Upper lobe of right lung (tissue), 1 donor: ENCODE measurements around the gene EIF5A. TPM values are rescaled to one million over a fixed set of nuclear protein-coding genes. Genes with fewer than 3 reads are reported as not detected.

Experiments
- ATAC-seq: fragments of 200-7000 bp; cut with Tn5 transposase; one replicate; pipeline ENCODE4 v1.9.1; 2020; ENCODE audit warnings: mild to moderate bottlenecking, moderate library complexity
- DNase-seq: peaks from one replicate; pipeline ENCODE4 v3.0.0-alpha.2; 2020
- H3K27ac ChIP-seq: fragments of 200-600 bp; one replicate; pipeline ENCODE4 v1.8.0; 2022
- H3K27me3 ChIP-seq: fragments of 200-600 bp; one replicate; pipeline ENCODE4 v1.8.0; 2022; ENCODE audit warnings: mild to moderate bottlenecking
- H3K36me3 ChIP-seq: fragments of 200-600 bp; one replicate; pipeline ENCODE4 v1.8.0; 2022
- H3K4me1 ChIP-seq: fragments of 200-600 bp; one replicate; pipeline ENCODE4 v1.8.0; 2022
- H3K4me3 ChIP-seq: fragments of 200-600 bp; one replicate; pipeline ENCODE4 v1.8.0; 2022; ENCODE audit warnings: mild to moderate bottlenecking
- H3K9me3 ChIP-seq: fragments of 200-600 bp; one replicate; pipeline ENCODE4 v1.8.0; 2022
- CTCF ChIP-seq: fragments of 200-600 bp; IDR thresholded peaks from one replicate; pipeline ENCODE4 v1.8.0; 2022; ENCODE audit warnings: antibody characterized with exemption
- intact Hi-C: fragments of 100-400 bp; cut with DNase I; formaldehyde crosslinking; loops from one replicate; pipeline ENCODE4 v1.11.0; 2022
- total RNA-seq: library from RNA; stranded (reverse); fragmentation: NEBNext Ultra II Directional; extraction: Animal tissue kit (Norgen Biotek cat#: 25700); gene quantifications from one replicate; pipeline ENCODE4 v1.2.1, GENCODE V29; 2021
- donor health status: DM: no; HTN: yes; CAD: no; lungs with severe emphysema.

The EIF5A gene
- total RNA-seq, 1 donor from 2014 or later, result 241 TPM

GRCh38 chr17:7290685-7291084 is 16.7 kb upstream of the EIF5A start:
- Histone ChIP-seq H3K4me3 (no peak overlapping the region), H3K4me1 (peaks cover 8% of the 10 kb centered on the region), H3K27ac (no peak overlapping the region), H3K27me3 (peaks cover 45% of the 10 kb centered on the region), H3K36me3 (no peaks in the 10 kb centered on the region), H3K9me3 (no peaks in the 10 kb centered on the region)
- DNase-seq (no peak), ATAC-seq (no peak)
- no peak for TF ChIP-seq CTCF
- intact Hi-C loops, result no loop called here

- Histone ChIP-seq H3K4me1 (peaks cover 20% of the 10 kb centered on the region), H3K4me3 (no peak overlapping the region), H3K9me3 (no peaks in the 10 kb centered on the region), H3K27me3 (peaks cover 47% of the 10 kb centered on the region), H3K36me3 (no peaks in the 10 kb centered on the region), H3K27ac (no peak overlapping the region)
- DNase-seq (no peak), ATAC-seq (no peak)
- no peak for TF ChIP-seq CTCF
- intact Hi-C loops, result no loop called here
Observed at GRCh38 chr17:7292194-7292593, 15.2 kb upstream of the EIF5A start.

- Histone ChIP-seq H3K27ac (no peak overlapping the region), H3K4me3 (no peak overlapping the region), H3K27me3 (peaks cover 41% of the 10 kb centered on the region), H3K36me3 (no peaks in the 10 kb centered on the region), H3K9me3 (no peaks in the 10 kb centered on the region), H3K4me1 (peaks cover 20% of the 10 kb centered on the region)
- DNase-seq, result no peak
- intact Hi-C loops, result no loop called here
- TF ChIP-seq CTCF, result no peak
- ATAC-seq, result no peak
Observed at GRCh38 chr17:7292729-7293128, 14.7 kb upstream of the EIF5A start.

- H3K36me3 ChIP-seq, result no peaks in the 10 kb centered on the region
- intact Hi-C loops, result no loop called here
- ATAC-seq (no peak), DNase-seq (no peak)
- peaks cover 20% of the 10 kb centered on the region for H3K4me1 ChIP-seq
- no peak for TF ChIP-seq CTCF
- no peak overlapping the region for H3K27ac ChIP-seq
- H3K9me3 ChIP-seq, result no peaks in the 10 kb centered on the region
- peaks cover 37% of the 10 kb centered on the region for H3K27me3 ChIP-seq
- no peak overlapping the region for H3K4me3 ChIP-seq
Observed at GRCh38 chr17:7293159-7293558, 14.3 kb upstream of the EIF5A start.

GRCh38 chr17:7293816-7294613 is 13.4 kb upstream of the EIF5A start:
- no peaks in the 10 kb centered on the region for H3K9me3 ChIP-seq
- TF ChIP-seq CTCF, result no peak
- no peak overlapping the region for H3K27ac ChIP-seq
- H3K36me3 ChIP-seq, result no peaks in the 10 kb centered on the region
- intact Hi-C loops, result no loop called here
- ATAC-seq (peak; percentile 3), DNase-seq (peak; percentile 80)
- H3K4me1 ChIP-seq, result peaks cover 20% of the 10 kb centered on the region
- peaks cover 37% of the 10 kb centered on the region for H3K27me3 ChIP-seq
- H3K4me3 ChIP-seq, result peak overlapping the region; percentile 29
